Liver (tissue), 9 donors: ENCODE results near the gene KPNA6. TPM values are rescaled to one million over a fixed set of nuclear protein-coding genes. Genes with fewer than 3 reads are reported as not detected.

Experiments used
- DNase-seq: peaks from one replicate; pipeline ENCODE4 v3.0.0-alpha.2; 2017; ENCODE audit warnings: low spot score
- H3K27ac ChIP-seq, 2 donors: one replicate each; pipeline ENCODE4 v1.7.0; 2013; ENCODE audit warnings: inconsistent platforms in 2 of 2, low read length in 2 of 2, control low read depth in 1 of 2, low read depth in 1 of 2, mild to moderate bottlenecking in 1 of 2
- H3K27me3 ChIP-seq, 4 donors: one replicate each; pipeline versions ENCODE4 v1.6.1 to v1.7.0; 2013; ENCODE audit warnings: low read length in 3 of 4, inconsistent platforms in 1 of 4, mild to moderate bottlenecking in 1 of 4, moderate library complexity in 1 of 4; ENCODE audit not compliant: control insufficient read depth in 4 of 4, insufficient read depth in 4 of 4
- H3K36me3 ChIP-seq, 4 donors: one replicate each; pipeline versions ENCODE4 v1.6.1 to v1.7.0; 2013; ENCODE audit warnings: low read length in 3 of 4, mild to moderate bottlenecking in 3 of 4, low read depth in 1 of 4, moderate library complexity in 1 of 4; ENCODE audit not compliant: control insufficient read depth in 4 of 4, insufficient read depth in 3 of 4
- H3K4me1 ChIP-seq, 4 donors: one replicate each; pipeline versions ENCODE4 v1.6.1 to v1.7.0; 2013; ENCODE audit warnings: low read length in 3 of 4, mild to moderate bottlenecking in 3 of 4, moderate library complexity in 1 of 4; ENCODE audit not compliant: control insufficient read depth in 4 of 4, insufficient read depth in 4 of 4
- H3K4me3 ChIP-seq, 3 donors: one replicate each; pipeline versions ENCODE4 v1.6.1 to v1.7.0; 2013; ENCODE audit warnings: low read length in 3 of 3, control low read depth in 1 of 3, low read depth in 1 of 3, mild to moderate bottlenecking in 1 of 3
- H3K9ac ChIP-seq, 2 donors: one replicate each; pipeline ENCODE4 v1.7.0; 2013; ENCODE audit warnings: low read length in 2 of 2, mild to moderate bottlenecking in 2 of 2, moderate library complexity in 2 of 2, control low read depth in 1 of 2, low read depth in 1 of 2
- H3K9me3 ChIP-seq, 4 donors: one replicate each; pipeline versions ENCODE4 v1.6.1 to v1.7.0; 2013; ENCODE audit warnings: low read length in 3 of 4; ENCODE audit not compliant: control insufficient read depth in 4 of 4
- EGR1 ChIP-seq, 2 donors: IDR thresholded peaks; 2 replicates each; pipeline ENCODE4 v1.6.1; 2016 to 2018; ENCODE audit warnings: antibody characterized with exemption in 2 of 2, low read depth in 2 of 2
- FOXA2 ChIP-seq: IDR thresholded peaks from 2 replicates; pipeline ENCODE4 v1.6.1; 2016; ENCODE audit warnings: antibody characterized with exemption
- GABPA ChIP-seq, 2 donors: IDR thresholded peaks in 1 of 2; conservative IDR thresholded peaks in 1 of 2; 2 replicates each; pipeline ENCODE4 v1.6.1; 2016; ENCODE audit warnings: antibody characterized with exemption in 2 of 2, mild to moderate bottlenecking in 1 of 2, moderate library complexity in 1 of 2
- HNF4A ChIP-seq, 2 donors: conservative IDR thresholded peaks; 2 replicates each; pipeline ENCODE4 v1.6.1; 2016; ENCODE audit warnings: antibody characterized with exemption in 2 of 2, mild to moderate bottlenecking in 2 of 2
- HNF4G ChIP-seq: IDR thresholded peaks from 2 replicates; pipeline ENCODE4 v1.6.1; 2016; ENCODE audit warnings: antibody characterized with exemption
- JUND ChIP-seq, 2 donors: IDR thresholded peaks; 2 replicates each; pipeline ENCODE4 v1.6.1; 2016; ENCODE audit warnings: antibody characterized with exemption in 2 of 2
- NR2F2 ChIP-seq: IDR thresholded peaks from 2 replicates; pipeline ENCODE4 v1.6.1; 2016; ENCODE audit warnings: antibody characterized with exemption
- RAD21 ChIP-seq, 2 donors: IDR thresholded peaks; 2 replicates each; pipeline ENCODE4 v1.6.1; 2016; ENCODE audit warnings: antibody characterized with exemption in 2 of 2, mild to moderate bottlenecking in 2 of 2
- RXRA ChIP-seq, 2 donors: IDR thresholded peaks; 2 replicates each; pipeline ENCODE4 v1.6.1; 2017 to 2018; ENCODE audit warnings: antibody characterized with exemption in 2 of 2, mild to moderate bottlenecking in 1 of 2
- SP1 ChIP-seq: IDR thresholded peaks from 2 replicates; pipeline ENCODE4 v1.6.1; 2018; ENCODE audit warnings: antibody characterized with exemption, mild to moderate bottlenecking
- TAF1 ChIP-seq: conservative IDR thresholded peaks from 2 replicates; pipeline ENCODE4 v1.6.1; 2016; ENCODE audit warnings: antibody characterized with exemption, mild to moderate bottlenecking
- YY1 ChIP-seq: IDR thresholded peaks from 2 replicates; pipeline ENCODE4 v1.6.1; 2016; ENCODE audit warnings: antibody characterized with exemption, mild to moderate bottlenecking
- whole genome bisulfite sequencing: extraction: QIAGEN DNeasy Blood & Tissue Kit; methylation state at CpG from one replicate; pipeline ENCODE4 v1.1.7; 2013; 5-methylcytosine and 5-hydroxymethylcytosine counted together
- polyA plus RNA-seq, 2 donors: library from polyadenylated mRNA; stranded (reverse) in 1 of 2; unstranded in 1 of 2; fragments of 200-250 nt in 1 of 2; fragments of >200 nt in 1 of 2; fragmentation: Nextera tagmentation in 1 of 2; extraction: Ambion mirVana in 1 of 2; gene quantifications; one replicate each; pipeline versions ENCODE4 v1.2.1 to v1.2.3, GENCODE V29; 2013 to 2015
- total RNA-seq, 2 donors: library from RNA; depleted of rRNA; stranded (reverse); fragments of >200 nt; gene quantifications; one replicate each; pipeline ENCODE4 v1.2.3, GENCODE V29; 2014
- TF ChIP-seq, protein P1 (sequence below): fragments of 150-350 bp; IDR thresholded peaks from 2 replicates; pipeline ENCODE4 v1.5.1; 2017; ENCODE audit warnings: improper control_type of control experiment, low read depth, low read length; ENCODE audit not compliant: missing input control
- TF ChIP-seq, protein P2 (sequence below): IDR thresholded peaks from 2 replicates; pipeline ENCODE4 v1.6.1; 2016; ENCODE audit warnings: antibody characterized with exemption
- TF ChIP-seq, protein P3 (sequence below): IDR thresholded peaks from 2 replicates; pipeline ENCODE4 v1.6.1; 2016; ENCODE audit warnings: antibody characterized with exemption, mild to moderate bottlenecking
- TF ChIP-seq, protein P4 (sequence below): IDR thresholded peaks from 2 replicates; pipeline ENCODE4 v1.6.1; 2016; ENCODE audit warnings: antibody characterized with exemption
- TF ChIP-seq, protein P5 (sequence below): IDR thresholded peaks from 2 replicates; pipeline ENCODE4 v1.6.1; 2016; ENCODE audit warnings: antibody characterized with exemption
- donor health status: healthy.
- donor health status: healthy.
- donor health status: healthy.
- donor health status: healthy.
- donor health status: healthy.

KPNA6 gene
- total and polyA plus RNA-seq, 4 donors = 9.3 to 23.2 (median 16.7) TPM

DNA sequence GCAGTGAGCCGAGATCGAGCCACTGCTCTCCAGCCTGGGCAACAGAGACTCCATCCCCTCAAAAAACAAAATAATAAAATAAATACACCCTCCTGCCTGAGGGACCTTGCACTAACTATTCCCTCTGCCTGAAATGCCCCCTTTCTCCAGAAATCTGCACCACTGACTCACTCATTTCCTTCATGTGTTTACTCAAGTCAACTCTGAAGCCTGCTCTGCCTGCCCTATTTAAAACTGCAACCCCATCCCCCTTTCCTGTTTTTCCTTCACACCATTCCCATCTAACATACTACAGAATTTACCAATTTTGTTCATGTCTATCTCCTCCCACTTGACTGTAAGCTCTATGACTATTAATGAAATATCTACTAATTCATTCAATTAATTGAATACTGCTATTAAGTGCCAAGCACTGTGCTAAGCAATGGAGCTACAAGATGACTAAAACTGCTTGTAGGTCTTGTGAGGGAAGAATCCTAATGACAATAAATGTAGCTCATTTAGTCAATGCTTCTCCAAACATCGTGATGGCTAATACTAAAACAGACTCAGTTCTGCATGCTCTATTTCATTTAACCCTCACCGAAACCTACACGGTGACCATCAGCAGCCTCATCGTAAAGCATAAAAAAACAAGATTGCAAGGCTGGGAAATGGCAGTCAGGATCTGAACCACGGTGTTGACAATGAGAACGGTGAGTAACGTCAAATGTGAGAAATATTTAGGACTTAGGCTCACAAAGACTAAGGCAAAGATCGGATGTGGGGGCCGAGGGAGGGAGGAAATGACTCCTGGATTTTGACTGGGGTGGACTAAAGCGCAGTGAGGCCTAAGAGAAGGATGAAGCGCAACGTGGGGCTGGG, 35.9 kb upstream of the KPNA6 start:
- no peaks in the 10 kb centered on the region for H3K27me3 ChIP-seq
- peak overlapping the region; percentile 4 to 53 for H3K9ac ChIP-seq
- 19% methylated on average over 14 of the region's 14 CpGs for WGBS
- peaks cover 4 to 16% (median 13%) of the 10 kb centered on the region in 4 donors for H3K4me1 ChIP-seq
- H3K4me3 ChIP-seq = peak overlapping the region; percentile 55 to 92 (median 90)
- H3K36me3 ChIP-seq = peaks cover 0 to 10% (median 5%) of the 10 kb centered on the region in 4 donors
- no peak for DNase-seq
- peak overlapping the region; percentile 92 to 97 for H3K27ac ChIP-seq
- no peak for TF ChIP-seq EGR1 (IDR thresholded peaks at IDR 0.05; ENCODE audit: low read depth in 2 of 2)
- no peak for TF ChIP-seq FOXA2
- TF ChIP-seq GABPA (IDR thresholded peaks at IDR 0.05 in 1 of 2, conservative IDR thresholded peaks at IDR 0.05 in 1 of 2) = no peak
- TF ChIP-seq HNF4A (conservative IDR thresholded peaks at IDR 0.05) = no peak
- TF ChIP-seq, protein P1, sequence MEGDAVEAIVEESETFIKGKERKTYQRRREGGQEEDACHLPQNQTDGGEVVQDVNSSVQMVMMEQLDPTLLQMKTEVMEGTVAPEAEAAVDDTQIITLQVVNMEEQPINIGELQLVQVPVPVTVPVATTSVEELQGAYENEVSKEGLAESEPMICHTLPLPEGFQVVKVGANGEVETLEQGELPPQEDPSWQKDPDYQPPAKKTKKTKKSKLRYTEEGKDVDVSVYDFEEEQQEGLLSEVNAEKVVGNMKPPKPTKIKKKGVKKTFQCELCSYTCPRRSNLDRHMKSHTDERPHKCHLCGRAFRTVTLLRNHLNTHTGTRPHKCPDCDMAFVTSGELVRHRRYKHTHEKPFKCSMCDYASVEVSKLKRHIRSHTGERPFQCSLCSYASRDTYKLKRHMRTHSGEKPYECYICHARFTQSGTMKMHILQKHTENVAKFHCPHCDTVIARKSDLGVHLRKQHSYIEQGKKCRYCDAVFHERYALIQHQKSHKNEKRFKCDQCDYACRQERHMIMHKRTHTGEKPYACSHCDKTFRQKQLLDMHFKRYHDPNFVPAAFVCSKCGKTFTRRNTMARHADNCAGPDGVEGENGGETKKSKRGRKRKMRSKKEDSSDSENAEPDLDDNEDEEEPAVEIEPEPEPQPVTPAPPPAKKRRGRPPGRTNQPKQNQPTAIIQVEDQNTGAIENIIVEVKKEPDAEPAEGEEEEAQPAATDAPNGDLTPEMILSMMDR = no peak
- no peak for TF ChIP-seq SP1
- TF ChIP-seq, protein P2, sequence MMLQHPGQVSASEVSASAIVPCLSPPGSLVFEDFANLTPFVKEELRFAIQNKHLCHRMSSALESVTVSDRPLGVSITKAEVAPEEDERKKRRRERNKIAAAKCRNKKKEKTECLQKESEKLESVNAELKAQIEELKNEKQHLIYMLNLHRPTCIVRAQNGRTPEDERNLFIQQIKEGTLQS = no peak
- H3K9me3 ChIP-seq = no peaks in the 10 kb centered on the region

DNA sequence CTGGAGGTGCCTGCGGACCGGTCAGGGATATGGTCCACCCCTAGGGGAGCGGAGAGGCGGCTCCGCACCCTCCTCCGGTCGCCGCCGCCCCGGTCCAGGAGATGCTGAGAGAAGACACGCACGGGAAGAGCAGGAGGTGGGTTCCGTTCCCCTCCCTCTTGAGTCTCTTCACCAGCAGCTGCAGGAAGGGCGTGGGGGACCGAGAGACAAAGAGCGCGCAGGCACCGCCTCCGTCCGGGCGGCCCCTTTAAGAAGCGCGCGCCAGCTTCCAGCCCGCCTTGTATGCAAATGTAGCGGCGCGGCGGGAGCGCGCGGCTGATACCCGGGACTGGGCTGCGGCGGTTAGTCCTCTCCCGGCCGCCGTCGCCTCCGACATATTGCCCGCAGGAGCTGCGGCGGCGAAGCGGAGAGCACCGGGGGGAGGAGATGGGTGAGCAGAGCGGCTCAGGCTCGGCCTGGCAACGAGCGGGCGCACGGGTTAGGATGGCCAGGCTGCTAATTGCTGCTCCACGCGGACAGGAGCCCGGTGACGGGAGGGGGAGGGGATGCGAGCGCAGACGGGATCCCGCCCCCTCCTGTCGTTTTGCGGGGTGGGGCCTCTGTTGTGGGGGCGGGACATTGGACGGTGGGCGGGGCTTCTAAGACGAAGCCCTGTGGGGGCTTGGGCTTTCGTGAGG, 35.1 kb upstream of the KPNA6 start, which contains the start of gene TMEM39B:
Gene TMEM39B, plus strand, starts transcription at position 318 of the 677 bp plus-strand sequence. Its CDS starts 109 bp downstream, at position 427.
- WGBS = under 1% methylated on average over 67 of the region's 67 CpGs
- Histone ChIP-seq H3K27ac (peak within 1 kb of the TSS; percentile 92 to 97), H3K4me1 (peaks cover 4 to 14% (median 12%) of the 10 kb centered on the region in 4 donors), H3K27me3 (no peaks in the 10 kb centered on the region), H3K4me3 (peak within 1 kb of the TSS; percentile 55 to 92 (median 90)), H3K36me3 (peaks cover 1 to 17% (median 12%) of the 10 kb centered on the region in 4 donors), H3K9ac (peak within 1 kb of the TSS; percentile 4 to 53), H3K9me3 (no peaks in the 10 kb centered on the region)
- DNase-seq = peak; percentile 95
- TF ChIP-seq, protein P3, sequence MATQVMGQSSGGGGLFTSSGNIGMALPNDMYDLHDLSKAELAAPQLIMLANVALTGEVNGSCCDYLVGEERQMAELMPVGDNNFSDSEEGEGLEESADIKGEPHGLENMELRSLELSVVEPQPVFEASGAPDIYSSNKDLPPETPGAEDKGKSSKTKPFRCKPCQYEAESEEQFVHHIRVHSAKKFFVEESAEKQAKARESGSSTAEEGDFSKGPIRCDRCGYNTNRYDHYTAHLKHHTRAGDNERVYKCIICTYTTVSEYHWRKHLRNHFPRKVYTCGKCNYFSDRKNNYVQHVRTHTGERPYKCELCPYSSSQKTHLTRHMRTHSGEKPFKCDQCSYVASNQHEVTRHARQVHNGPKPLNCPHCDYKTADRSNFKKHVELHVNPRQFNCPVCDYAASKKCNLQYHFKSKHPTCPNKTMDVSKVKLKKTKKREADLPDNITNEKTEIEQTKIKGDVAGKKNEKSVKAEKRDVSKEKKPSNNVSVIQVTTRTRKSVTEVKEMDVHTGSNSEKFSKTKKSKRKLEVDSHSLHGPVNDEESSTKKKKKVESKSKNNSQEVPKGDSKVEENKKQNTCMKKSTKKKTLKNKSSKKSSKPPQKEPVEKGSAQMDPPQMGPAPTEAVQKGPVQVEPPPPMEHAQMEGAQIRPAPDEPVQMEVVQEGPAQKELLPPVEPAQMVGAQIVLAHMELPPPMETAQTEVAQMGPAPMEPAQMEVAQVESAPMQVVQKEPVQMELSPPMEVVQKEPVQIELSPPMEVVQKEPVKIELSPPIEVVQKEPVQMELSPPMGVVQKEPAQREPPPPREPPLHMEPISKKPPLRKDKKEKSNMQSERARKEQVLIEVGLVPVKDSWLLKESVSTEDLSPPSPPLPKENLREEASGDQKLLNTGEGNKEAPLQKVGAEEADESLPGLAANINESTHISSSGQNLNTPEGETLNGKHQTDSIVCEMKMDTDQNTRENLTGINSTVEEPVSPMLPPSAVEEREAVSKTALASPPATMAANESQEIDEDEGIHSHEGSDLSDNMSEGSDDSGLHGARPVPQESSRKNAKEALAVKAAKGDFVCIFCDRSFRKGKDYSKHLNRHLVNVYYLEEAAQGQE = peak; percentile 72
- TF ChIP-seq, protein P4, sequence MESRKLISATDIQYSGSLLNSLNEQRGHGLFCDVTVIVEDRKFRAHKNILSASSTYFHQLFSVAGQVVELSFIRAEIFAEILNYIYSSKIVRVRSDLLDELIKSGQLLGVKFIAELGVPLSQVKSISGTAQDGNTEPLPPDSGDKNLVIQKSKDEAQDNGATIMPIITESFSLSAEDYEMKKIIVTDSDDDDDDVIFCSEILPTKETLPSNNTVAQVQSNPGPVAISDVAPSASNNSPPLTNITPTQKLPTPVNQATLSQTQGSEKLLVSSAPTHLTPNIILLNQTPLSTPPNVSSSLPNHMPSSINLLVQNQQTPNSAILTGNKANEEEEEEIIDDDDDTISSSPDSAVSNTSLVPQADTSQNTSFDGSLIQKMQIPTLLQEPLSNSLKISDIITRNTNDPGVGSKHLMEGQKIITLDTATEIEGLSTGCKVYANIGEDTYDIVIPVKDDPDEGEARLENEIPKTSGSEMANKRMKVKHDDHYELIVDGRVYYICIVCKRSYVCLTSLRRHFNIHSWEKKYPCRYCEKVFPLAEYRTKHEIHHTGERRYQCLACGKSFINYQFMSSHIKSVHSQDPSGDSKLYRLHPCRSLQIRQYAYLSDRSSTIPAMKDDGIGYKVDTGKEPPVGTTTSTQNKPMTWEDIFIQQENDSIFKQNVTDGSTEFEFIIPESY = peak; percentile 64
- TF ChIP-seq, protein P5, sequence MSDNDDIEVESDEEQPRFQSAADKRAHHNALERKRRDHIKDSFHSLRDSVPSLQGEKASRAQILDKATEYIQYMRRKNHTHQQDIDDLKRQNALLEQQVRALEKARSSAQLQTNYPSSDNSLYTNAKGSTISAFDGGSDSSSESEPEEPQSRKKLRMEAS = peak; percentile 82
- TF ChIP-seq NR2F2 (no peak), JUND (IDR thresholded peaks at IDR 0.05) (no peak), TAF1 (no peak), HNF4G (no peak), EGR1 (IDR thresholded peaks at IDR 0.05; ENCODE audit: low read depth in 2 of 2) (peak; percentile 23 to 71), SP1 (peak; percentile 59), YY1 (peak; percentile 97), RAD21 (IDR thresholded peaks at IDR 0.05) (peak; percentile 31 to 52), HNF4A (conservative IDR thresholded peaks at IDR 0.05) (no peak), FOXA2 (no peak), RXRA (IDR thresholded peaks at IDR 0.05) (peak; percentile 17 to 29)
- TF ChIP-seq, protein P1 = peak; percentile 13
- TF ChIP-seq, protein P2 = no peak
